Measurements from ENCODE around the gene NRSN2. TPM values are rescaled to one million over a fixed set of nuclear protein-coding genes. Genes with fewer than 3 reads are reported as not detected.
"Not testable (repeated sequence)": the region's sequence is repeated elsewhere in the genome, so short reads cannot be mapped to it uniquely, and the experiment has no call there.

NRSN2 gene
- total RNA-seq, 1 experiment from 2014 or later, result 28.3 TPM

DNA sequence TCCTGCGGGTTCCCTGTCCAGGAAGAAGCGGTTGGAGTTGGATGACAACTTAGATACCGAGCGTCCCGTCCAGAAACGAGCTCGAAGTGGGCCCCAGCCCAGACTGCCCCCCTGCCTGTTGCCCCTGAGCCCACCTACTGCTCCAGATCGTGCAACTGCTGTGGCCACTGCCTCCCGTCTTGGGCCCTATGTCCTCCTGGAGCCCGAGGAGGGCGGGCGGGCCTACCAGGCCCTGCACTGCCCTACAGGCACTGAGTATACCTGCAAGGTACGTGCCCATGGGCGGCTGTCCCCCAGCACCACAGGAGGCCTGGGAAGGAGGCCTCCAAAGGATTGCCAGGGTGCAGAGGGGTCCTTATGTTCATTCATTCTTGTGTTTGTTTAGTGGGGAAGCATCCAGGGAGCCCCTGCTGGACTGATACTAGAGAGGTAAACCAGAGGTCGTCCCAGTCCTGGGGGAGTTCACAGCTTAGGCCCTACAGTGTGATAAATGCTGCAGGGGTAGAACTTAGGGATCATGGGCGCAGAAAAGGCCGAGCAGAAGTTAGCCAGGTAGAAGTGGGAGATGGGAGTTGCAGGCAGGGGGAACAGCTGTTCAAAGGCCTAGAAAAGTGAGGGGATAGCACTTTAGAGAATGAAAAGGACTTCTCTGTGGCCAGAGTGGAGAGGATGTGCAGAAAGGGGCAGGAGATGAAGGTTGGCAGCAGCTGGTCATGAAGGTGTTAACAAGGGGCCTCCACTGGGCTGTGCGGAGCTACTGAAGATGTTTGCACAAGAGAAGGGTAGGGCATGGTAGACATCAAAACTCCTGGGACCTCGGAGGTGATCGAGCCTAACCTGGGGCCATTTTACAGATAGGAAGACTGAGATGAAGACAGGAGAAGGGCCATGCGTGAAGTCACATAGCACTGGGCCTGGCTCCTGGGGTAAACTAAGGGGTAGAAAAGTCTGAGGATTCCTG is 41.4 kb downstream of the NRSN2 start:
- no peak overlapping the region for H2AFZ ChIP-seq (ENCODE audit: low read length)
- H3K9ac ChIP-seq (ENCODE audit: low read length), result no peak overlapping the region
- H3K36me3 ChIP-seq (ENCODE audit: insufficient read depth, low read length), result peaks cover 71% of the 10 kb centered on the region
- H3K27ac ChIP-seq (ENCODE audit: low read length), result peak overlapping the region; percentile 36; the same call in 1 of the 2 replicates
- H4K20me1 ChIP-seq (ENCODE audit: insufficient read depth, low read depth, low read length), result peaks cover 22% of the 10 kb centered on the region
- no peaks in the 10 kb centered on the region for H3K27me3 ChIP-seq (ENCODE audit: low read length)
- DNase-seq, result no peak
- peaks cover 43% of the 10 kb centered on the region for H3K79me2 ChIP-seq (ENCODE audit: low read length)
- no peak overlapping the region for H3K4me3 ChIP-seq (ENCODE audit: low read length)
- no peaks in the 10 kb centered on the region for H3K9me2 ChIP-seq (replicated peaks; ENCODE audit: insufficient read depth, low read length)
- H3K4me2 ChIP-seq (ENCODE audit: low read depth, low read length, poor library complexity, severe bottlenecking), result no peak overlapping the region
- H3K4me1 ChIP-seq (ENCODE audit: low read length), result peaks cover 19% of the 10 kb centered on the region
- no peaks in the 10 kb centered on the region for H3K9me3 ChIP-seq (ENCODE audit: low read length)

GRCh38 chr20:389220-389619 is 42.3 kb downstream of the NRSN2 start:
- Histone ChIP-seq H3K36me3 (ENCODE audit: insufficient read depth, low read length) (peaks cover 68% of the 10 kb centered on the region), H3K79me2 (ENCODE audit: low read length) (peaks cover 34% of the 10 kb centered on the region), H3K27ac (ENCODE audit: low read length) (peak overlapping the region; percentile 36; the same call in 1 of the 2 replicates), H3K9ac (ENCODE audit: low read length) (no peak overlapping the region), H3K4me1 (ENCODE audit: low read length) (peaks cover 16% of the 10 kb centered on the region), H4K20me1 (ENCODE audit: insufficient read depth, low read depth, low read length) (peaks cover 17% of the 10 kb centered on the region), H3K4me2 (ENCODE audit: low read depth, low read length, poor library complexity, severe bottlenecking) (no peak overlapping the region), H3K4me3 (ENCODE audit: low read length) (no peak overlapping the region), H3K9me3 (ENCODE audit: low read length) (no peaks in the 10 kb centered on the region), H2AFZ (ENCODE audit: low read length) (no peak overlapping the region), H3K27me3 (ENCODE audit: low read length) (no peaks in the 10 kb centered on the region), H3K9me2 (replicated peaks; ENCODE audit: insufficient read depth, low read length) (no peaks in the 10 kb centered on the region)
- no peak for DNase-seq

DNA sequence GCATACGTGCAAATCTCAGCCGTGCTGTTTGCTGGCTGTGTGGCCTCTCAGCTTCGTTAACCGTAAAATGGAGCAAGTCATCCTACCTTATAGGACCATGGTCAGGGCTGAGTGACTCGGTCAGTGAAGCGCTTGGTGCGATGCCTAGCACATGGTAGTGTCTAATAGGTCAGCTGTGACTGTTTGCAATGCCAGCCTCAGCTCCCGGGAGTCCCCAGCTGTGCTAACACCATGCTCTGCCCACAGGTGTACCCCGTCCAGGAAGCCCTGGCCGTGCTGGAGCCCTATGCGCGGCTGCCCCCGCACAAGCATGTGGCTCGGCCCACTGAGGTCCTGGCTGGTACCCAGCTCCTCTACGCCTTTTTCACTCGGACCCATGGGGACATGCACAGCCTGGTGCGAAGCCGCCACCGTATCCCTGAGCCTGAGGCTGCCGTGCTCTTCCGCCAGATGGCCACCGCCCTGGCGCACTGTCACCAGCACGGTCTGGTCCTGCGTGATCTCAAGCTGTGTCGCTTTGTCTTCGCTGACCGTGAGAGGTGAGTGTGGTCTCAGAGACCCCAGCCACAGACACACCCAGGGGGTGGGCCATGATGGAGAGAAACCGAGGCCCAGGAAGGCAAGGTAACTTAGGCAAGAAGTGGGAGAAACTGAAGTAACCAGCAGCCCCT is 44.3 kb downstream of the NRSN2 start:
- H3K27ac ChIP-seq (ENCODE audit: low read length), result no peak overlapping the region
- H3K9me2 ChIP-seq (replicated peaks; ENCODE audit: insufficient read depth, low read length), result no peaks in the 10 kb centered on the region
- no peak overlapping the region for H3K4me2 ChIP-seq (ENCODE audit: low read depth, low read length, poor library complexity, severe bottlenecking)
- peaks cover 25% of the 10 kb centered on the region for H4K20me1 ChIP-seq (ENCODE audit: insufficient read depth, low read depth, low read length)
- no peak overlapping the region for H2AFZ ChIP-seq (ENCODE audit: low read length)
- H3K9me3 ChIP-seq (ENCODE audit: low read length), result no peaks in the 10 kb centered on the region
- H3K4me3 ChIP-seq (ENCODE audit: low read length), result no peak overlapping the region
- no peak overlapping the region for H3K9ac ChIP-seq (ENCODE audit: low read length)
- H3K36me3 ChIP-seq (ENCODE audit: insufficient read depth, low read length), result peaks cover 63% of the 10 kb centered on the region
- peaks cover 16% of the 10 kb centered on the region for H3K4me1 ChIP-seq (ENCODE audit: low read length)
- no peaks in the 10 kb centered on the region for H3K27me3 ChIP-seq (ENCODE audit: low read length)
- H3K79me2 ChIP-seq (ENCODE audit: low read length), result peaks cover 16% of the 10 kb centered on the region
- no peak for DNase-seq

- not testable (repeated sequence) for H3K4me2 ChIP-seq (ENCODE audit: low read depth, low read length, poor library complexity, severe bottlenecking); H3K9me2 ChIP-seq (replicated peaks; ENCODE audit: insufficient read depth, low read length); H3K27me3 ChIP-seq (ENCODE audit: low read length); H2AFZ ChIP-seq (ENCODE audit: low read length); H3K9ac ChIP-seq (ENCODE audit: low read length); H3K4me3 ChIP-seq (ENCODE audit: low read length); H3K9me3 ChIP-seq (ENCODE audit: low read length); DNase-seq; H3K27ac ChIP-seq (ENCODE audit: low read length); H3K79me2 ChIP-seq (ENCODE audit: low read length); H3K4me1 ChIP-seq (ENCODE audit: low read length)
- H4K20me1 ChIP-seq (ENCODE audit: insufficient read depth, low read depth, low read length), result peaks cover 16% of the 10 kb centered on the region
- H3K36me3 ChIP-seq (ENCODE audit: insufficient read depth, low read length), result peaks cover 64% of the 10 kb centered on the region
These were observed 46.4 kb downstream of the NRSN2 start for GRCh38 chr20:393296-393695.

- H3K9ac ChIP-seq (ENCODE audit: low read length), result no peak overlapping the region
- peaks cover 9% of the 10 kb centered on the region; the same call in 1 of the 2 replicates for H4K20me1 ChIP-seq (ENCODE audit: insufficient read depth, low read depth, low read length)
- no peaks in the 10 kb centered on the region for H3K9me3 ChIP-seq (ENCODE audit: low read length)
- H2AFZ ChIP-seq (ENCODE audit: low read length), result no peak overlapping the region
- peaks cover 42% of the 10 kb centered on the region for H3K36me3 ChIP-seq (ENCODE audit: insufficient read depth, low read length)
- no peaks in the 10 kb centered on the region for H3K79me2 ChIP-seq (ENCODE audit: low read length)
- no peak for DNase-seq
- no peak overlapping the region for H3K27ac ChIP-seq (ENCODE audit: low read length)
- H3K9me2 ChIP-seq (replicated peaks; ENCODE audit: insufficient read depth, low read length), result no peaks in the 10 kb centered on the region
- H3K27me3 ChIP-seq (ENCODE audit: low read length), result no peaks in the 10 kb centered on the region
- no peak overlapping the region for H3K4me3 ChIP-seq (ENCODE audit: low read length)
- H3K4me2 ChIP-seq (ENCODE audit: low read depth, low read length, poor library complexity, severe bottlenecking), result no peak overlapping the region
- H3K4me1 ChIP-seq (ENCODE audit: low read length), result peaks cover 9% of the 10 kb centered on the region
These were observed 49.3 kb downstream of the NRSN2 start for GRCh38 chr20:396252-396618.

GRCh38 chr20:396619-397431 is 49.9 kb downstream of the NRSN2 start:
- H3K4me1 ChIP-seq (ENCODE audit: low read length), result peaks cover 10% of the 10 kb centered on the region
- H3K27ac ChIP-seq (ENCODE audit: low read length), result no peak overlapping the region
- DNase-seq, result no peak
- H3K4me2 ChIP-seq (ENCODE audit: low read depth, low read length, poor library complexity, severe bottlenecking), result no peak overlapping the region
- H2AFZ ChIP-seq (ENCODE audit: low read length), result no peak overlapping the region
- H3K27me3 ChIP-seq (ENCODE audit: low read length), result no peaks in the 10 kb centered on the region
- H3K9me3 ChIP-seq (ENCODE audit: low read length), result no peaks in the 10 kb centered on the region
- H3K9ac ChIP-seq (ENCODE audit: low read length), result no peak overlapping the region
- no peak overlapping the region for H3K4me3 ChIP-seq (ENCODE audit: low read length)
- H3K79me2 ChIP-seq (ENCODE audit: low read length), result no peaks in the 10 kb centered on the region
- H4K20me1 ChIP-seq (ENCODE audit: insufficient read depth, low read depth, low read length), result peaks cover 9% of the 10 kb centered on the region; the same call in 1 of the 2 replicates
- H3K9me2 ChIP-seq (replicated peaks; ENCODE audit: insufficient read depth, low read length), result no peaks in the 10 kb centered on the region
- H3K36me3 ChIP-seq (ENCODE audit: insufficient read depth, low read length), result peaks cover 40% of the 10 kb centered on the region

DNA sequence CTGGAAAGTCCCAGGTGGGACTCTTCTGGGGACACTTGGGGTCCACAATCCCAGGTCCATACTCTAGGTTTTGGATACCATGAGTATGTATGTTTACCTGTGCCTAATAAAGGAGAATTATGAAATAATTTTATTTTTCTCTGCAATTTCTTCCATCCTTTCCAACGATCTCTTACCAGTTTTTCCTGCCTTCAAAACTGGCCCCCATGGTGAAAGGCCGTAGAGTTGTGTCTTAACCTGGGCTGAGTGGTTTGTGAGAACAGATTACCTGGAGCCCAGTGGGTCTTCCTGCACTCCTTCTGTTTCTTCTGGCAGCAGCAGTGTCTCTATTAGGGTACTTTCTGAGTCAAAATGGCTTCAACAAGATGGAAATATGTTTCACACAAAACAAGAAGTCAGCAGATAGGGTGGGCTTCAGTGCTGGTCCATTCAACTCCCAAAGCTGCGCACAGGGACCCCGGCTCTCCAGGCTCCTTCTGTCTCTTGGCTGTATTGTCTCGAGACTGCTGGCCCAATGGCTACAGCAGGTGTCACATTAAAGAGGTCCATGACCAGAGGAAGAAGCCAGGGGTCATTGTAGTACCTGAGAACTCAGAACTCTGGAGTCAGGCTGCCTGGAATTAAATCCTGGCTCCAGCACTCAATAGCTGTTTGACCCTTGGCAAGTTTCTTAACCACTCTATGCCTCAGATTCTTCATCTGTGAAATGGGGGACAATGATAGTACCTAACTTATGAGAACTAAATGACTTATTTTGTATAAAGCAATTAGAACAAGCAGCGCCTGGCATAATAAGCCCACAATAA is 50.7 kb downstream of the NRSN2 start:
- peaks cover 14% of the 10 kb centered on the region for H3K4me1 ChIP-seq (ENCODE audit: low read length)
- H3K27ac ChIP-seq (ENCODE audit: low read length), result no peak overlapping the region
- H3K9ac ChIP-seq (ENCODE audit: low read length), result no peak overlapping the region
- no peaks in the 10 kb centered on the region for H3K9me2 ChIP-seq (replicated peaks; ENCODE audit: insufficient read depth, low read length)
- H3K79me2 ChIP-seq (ENCODE audit: low read length), result no peaks in the 10 kb centered on the region
- peaks cover 34% of the 10 kb centered on the region for H3K36me3 ChIP-seq (ENCODE audit: insufficient read depth, low read length)
- H3K4me3 ChIP-seq (ENCODE audit: low read length), result no peak overlapping the region
- H3K4me2 ChIP-seq (ENCODE audit: low read depth, low read length, poor library complexity, severe bottlenecking), result no peak overlapping the region
- no peak for DNase-seq
- peaks cover 9% of the 10 kb centered on the region; the same call in 1 of the 2 replicates for H4K20me1 ChIP-seq (ENCODE audit: insufficient read depth, low read depth, low read length)
- H3K27me3 ChIP-seq (ENCODE audit: low read length), result no peaks in the 10 kb centered on the region
- H3K9me3 ChIP-seq (ENCODE audit: low read length), result no peaks in the 10 kb centered on the region
- no peak overlapping the region for H2AFZ ChIP-seq (ENCODE audit: low read length)
